K562 (cell line): Measurements from ENCODE around the gene FOXL3. TPM values are rescaled to one million over a fixed set of nuclear protein-coding genes. Genes with fewer than 3 reads are reported as not detected.

Experiments used
- ATAC-seq: fragments of 200-7000 bp; cut with Tn5 transposase; 3 replicates; pipeline ENCODE4 v1.9.1; 2020; ENCODE audit warnings: moderate library complexity
- BruUV-seq: library from RNA; stranded (reverse); fragments of 400-500 nt; replicated peaks from 2 replicates; lab custom pipeline; 2021; lab: Mats Ljungman, UMichigan
- CTCF ChIA-PET: fragments of 300-600 bp; formaldehyde crosslinking; extraction: SDS; loops from one replicate; lab custom pipeline; 2021; ENCODE audit warnings: low intra/inter-chr PET ratio; lab: Yijun Ruan, JAX
- POLR2A ChIA-PET: fragments of 300-600, 350-650 bp; sonication (Branson Sonifier 250); formaldehyde crosslinking; extraction: SDS; loops from one replicate; lab custom pipeline; 2021; ENCODE audit warnings: antibody characterized with exemption, inconsistent platforms; lab: Yijun Ruan, JAX
- DNase-seq, 4 experiments: peaks; one replicate each; pipeline versions ENCODE4 v3.0.0 to v3.0.0-alpha.2; 2011 to 2018; ENCODE audit warnings: low spot score in 3 of 4, mixed read lengths in 3 of 4; ENCODE audit errors: extremely low read depth in 1 of 4
- FAIRE-seq: peaks from 2 replicates; lab custom pipeline; 2011; peaks lifted over from hg19 to GRCh38; lab: Jason Lieb, UNC
- H2AFZ ChIP-seq: 2 replicates; pipeline ENCODE4 v1.6.0; 2011; ENCODE audit warnings: low read depth, low read length, control low read depth, inconsistent platforms
- H3K27ac ChIP-seq: fragments of 200-600 bp; 3 replicates; pipeline ENCODE4 v1.8.0; 2011; ENCODE audit warnings: low read depth, mild to moderate bottlenecking, control low read depth, inconsistent platforms, low read length, moderate library complexity, mixed read lengths; ENCODE audit errors: extremely low read depth
- H3K27me3 ChIP-seq, 2 experiments: fragments of 300-600 bp in 1 of 2; 2 replicates in 1 of 2; 3 replicates in 1 of 2; pipeline versions ENCODE4 v1.6.0 to v1.8.0; 2011; ENCODE audit warnings: inconsistent platforms in 2 of 2, low read length in 2 of 2, mild to moderate bottlenecking in 1 of 2, mixed read lengths in 1 of 2, moderate library complexity in 1 of 2; ENCODE audit not compliant: control insufficient read depth in 2 of 2, insufficient read depth in 2 of 2
- H3K36me3 ChIP-seq: fragments of 300-600 bp; 3 replicates; pipeline ENCODE4 v1.8.0; 2011; ENCODE audit warnings: mild to moderate bottlenecking, low read length, inconsistent platforms; ENCODE audit not compliant: control insufficient read depth, insufficient read depth
- H3K4me1 ChIP-seq, 2 experiments: fragments of 200-600 bp in 1 of 2; replicated peaks in 1 of 2; 2 replicates in 1 of 2; 3 replicates in 1 of 2; pipeline versions ENCODE4 v1.5.1 to v1.8.0; 2011; ENCODE audit warnings: inconsistent platforms in 2 of 2, low read length in 2 of 2, mild to moderate bottlenecking in 1 of 2, mixed read lengths in 1 of 2, moderate library complexity in 1 of 2; ENCODE audit not compliant: control insufficient read depth in 2 of 2, insufficient read depth in 2 of 2
- H3K4me2 ChIP-seq: 2 replicates; pipeline ENCODE4 v1.6.1; 2011; ENCODE audit warnings: low read length, control low read depth, inconsistent platforms, mixed read lengths; ENCODE audit not compliant: insufficient read depth
- H3K4me3 ChIP-seq: fragments of 200-600 bp; sonication (generic), shearing (Covaris generic); 2 replicates; pipeline ENCODE4 v1.5.1; 2016; ENCODE audit warnings: control low read depth, inconsistent platforms
- H3K79me2 ChIP-seq: fragments of 200-600 bp; 3 replicates; pipeline ENCODE4 v1.8.0; 2011; ENCODE audit warnings: low read length, inconsistent platforms; ENCODE audit not compliant: control insufficient read depth, insufficient read depth
- H3K9ac ChIP-seq, 2 experiments: 2 replicates each; pipeline versions ENCODE4 v1.6.0 to v1.6.1; 2011; ENCODE audit warnings: low read depth in 2 of 2, low read length in 2 of 2, control low read depth in 1 of 2, inconsistent platforms in 1 of 2, mild to moderate bottlenecking in 1 of 2, mixed read lengths in 1 of 2; ENCODE audit not compliant: insufficient read depth in 1 of 2
- H3K9me1 ChIP-seq: one replicate; pipeline ENCODE4 v1.6.0; 2011; ENCODE audit warnings: inconsistent platforms, mild to moderate bottlenecking, low read length, moderate library complexity; ENCODE audit not compliant: control insufficient read depth, insufficient read depth
- H3K9me3 ChIP-seq: replicated peaks from 2 replicates; pipeline ENCODE4 v1.5.1; 2011; ENCODE audit warnings: low read depth, low read length, inconsistent platforms; ENCODE audit not compliant: control insufficient read depth, insufficient read depth
- H4K20me1 ChIP-seq: replicated peaks from 2 replicates; pipeline ENCODE4 v1.6.1; 2011; ENCODE audit warnings: low read length, inconsistent platforms, mixed read lengths; ENCODE audit not compliant: control insufficient read depth, insufficient read depth
- BRCA1 ChIP-seq, 2 experiments: fragments of 450-650 bp in 1 of 2; sonication (generic) in 1 of 2; formaldehyde crosslinking in 1 of 2; IDR thresholded peaks; 2 replicates each; pipeline versions ENCODE4 v1.5.0 to v1.6.1; 2017 to 2020; ENCODE audit warnings: mild to moderate bottlenecking in 1 of 2, missing genetic modification reagents in 1 of 2
- MCM3 ChIP-seq: fragments of 450-650 bp; IDR thresholded peaks from 2 replicates; pipeline ENCODE4 v1.6.1; 2016
- NEUROD1 ChIP-seq: fragments of 150-350 bp; IDR thresholded peaks from 2 replicates; pipeline ENCODE4 v1.6.1; 2014; ENCODE audit warnings: borderline replicate concordance, low read length, low read depth; ENCODE audit not compliant: partially characterized antibody
- OTX1 ChIP-seq: fragments of 450-650 bp; formaldehyde crosslinking; IDR thresholded peaks from 2 replicates; pipeline ENCODE4 v1.4.0; 2022; ENCODE audit warnings: mild to moderate bottlenecking
- POLR2H ChIP-seq: IDR thresholded peaks from 2 replicates; pipeline ENCODE4 v1.6.1; 2016; ENCODE audit warnings: missing genetic modification characterization, low read depth, mild to moderate bottlenecking, control low read depth, missing compliant biosample characterization, moderate library complexity
- PURB ChIP-seq: sonication (generic); formaldehyde crosslinking; IDR thresholded peaks from 2 replicates; pipeline ENCODE4 v1.9.0; 2021; ENCODE audit warnings: low read depth, mild to moderate bottlenecking, missing genetic modification reagents
- RB1 ChIP-seq: fragments of 450-650 bp; IDR thresholded peaks from 2 replicates; pipeline ENCODE4 v1.6.1; 2017; ENCODE audit warnings: low read depth, mild to moderate bottlenecking
- SMARCE1 ChIP-seq: fragments of 450-650 bp; IDR thresholded peaks from 2 replicates; pipeline ENCODE4 v1.7.1; 2016; ENCODE audit warnings: mild to moderate bottlenecking
- SMC3 ChIP-seq: conservative IDR thresholded peaks from 2 replicates; pipeline ENCODE4 v1.6.1; 2011; ENCODE audit warnings: low read depth, low read length, improper control_type of control experiment; ENCODE audit not compliant: insufficient read depth
- STAG1 ChIP-seq: sonication (generic); formaldehyde crosslinking; IDR thresholded peaks from 2 replicates; pipeline ENCODE4 v1.5.0; 2020; ENCODE audit warnings: missing genetic modification reagents, borderline replicate concordance
- TARDBP ChIP-seq: fragments of 450-650 bp; IDR thresholded peaks from 2 replicates; pipeline ENCODE4 v1.6.1; 2016
- U2AF1 ChIP-seq: fragments of 200-400 bp; formaldehyde crosslinking; optimal IDR thresholded peaks from 2 replicates; pipeline ENCODE3; 2017; ENCODE audit warnings: mild to moderate bottlenecking, low read depth, low read length, moderate library complexity
- USF2 ChIP-seq: sonication (generic); formaldehyde crosslinking; IDR thresholded peaks from 2 replicates; pipeline ENCODE4 v1.5.0; 2020; ENCODE audit warnings: missing genetic modification reagents
- XRCC5 ChIP-seq: fragments of 200-400 bp; formaldehyde crosslinking; IDR thresholded peaks from 2 replicates; pipeline ENCODE4 v1.6.1; 2017; ENCODE audit warnings: low read depth, mild to moderate bottlenecking, low read length
- ZBTB17 ChIP-seq: fragments of 450-650 bp; formaldehyde crosslinking; IDR thresholded peaks from 2 replicates; pipeline ENCODE4 v1.4.0; 2020; ENCODE audit warnings: mild to moderate bottlenecking
- ZNF124 ChIP-seq: sonication (generic); formaldehyde crosslinking; IDR thresholded peaks from 2 replicates; pipeline ENCODE4 v1.8.1; 2022; ENCODE audit warnings: missing genetic modification reagents
- ZNF507 ChIP-seq: conservative IDR thresholded peaks from 2 replicates; pipeline ENCODE4 v1.6.1; 2017; ENCODE audit warnings: missing genetic modification characterization, missing compliant biosample characterization
- ZNF79 ChIP-seq: fragments of 250-450 bp; sonication (Bioruptor Pico); IDR thresholded peaks from 2 replicates; pipeline ENCODE4 v1.4.0; 2020; ENCODE audit warnings: low read depth, mild to moderate bottlenecking, moderate library complexity
- WGBS: fragments of 100-300 bp; shearing (Covaris generic); methylation state at CpG from one replicate; pipeline ENCODE4 v1.1.6; 2016; ENCODE audit warnings: low coverage, mixed read lengths; ENCODE audit not compliant: insufficient coverage; ENCODE audit errors: missing lambda C conversion rate; 5-methylcytosine and 5-hydroxymethylcytosine counted together
- in situ Hi-C: fragments of 300-500 bp; cut with MboI; formaldehyde crosslinking; loops from 4 replicates; pipeline ENCODE4 v1.15.0; 2018; ENCODE audit warnings: inconsistent platforms, mixed read lengths
- intact Hi-C: fragments of 100-400 bp; cut with micrococcal nuclease; formaldehyde crosslinking; loops from 2 replicates; pipeline ENCODE4 v1.14.2; 2022
- polyA plus RNA-seq, 8 experiments: library from polyadenylated mRNA; depleted of rRNA in 4 of 8; stranded (reverse) in 5 of 8; unstranded in 3 of 8; fragments of >200 nt; fragmentation: Nextera tagmentation in 2 of 8; fragmentation: Illumina TruSeq in 1 of 8; extraction: Ambion mirVana in 2 of 8; extraction: Trizol in 1 of 8; gene quantifications; 2 replicates each; pipeline versions ENCODE4 v1.2.1 to v1.2.3, GENCODE V29; 2011 to 2014; ENCODE audit warnings: inconsistent platforms in 1 of 8, missing spikeins in 1 of 8
- total RNA-seq, 7 experiments: library from RNA; depleted of rRNA in 6 of 7; stranded (reverse); fragments of >200 nt in 6 of 7; fragmentation: Illumina TruSeq in 2 of 7; extraction: Trizol in 2 of 7; gene quantifications; 2 replicates each; pipeline versions ENCODE4 v1.2.1 to v1.2.3, GENCODE V29; 2011 to 2021; ENCODE audit warnings: low replicate concordance in 1 of 7

Gene FOXL3
- total and polyA plus RNA-seq, 9 of the 15 experiments (the other 6 are each of a cell fraction or from before 2014, with no cell fraction given), result not detected

- H4K20me1 ChIP-seq, result peaks cover 29% of the 10 kb centered on the region
- no peaks in the 10 kb centered on the region for H3K9me1 ChIP-seq
- TF ChIP-seq ZNF507 (no peak), TARDBP (no peak), SMC3 (no peak), BRCA1 (IDR thresholded peaks at IDR 0.05) (no peak), BRCA1 (CRISPR knock-in tag; IDR thresholded peaks at IDR 0.05) (no peak), SMARCE1 (no peak), ZNF79 (CRISPR knock-in tag) (no peak), OTX1 (CRISPR knock-in tag) (no peak), STAG1 (CRISPR knock-in tag) (no peak), XRCC5 (no peak), RB1 (no peak), NEUROD1 (no peak), POLR2H (tag) (no peak), ZBTB17 (CRISPR knock-in tag) (no peak), ZNF124 (no peak), U2AF1 (no peak), MCM3 (no peak), PURB (CRISPR knock-in tag) (no peak), USF2 (no peak)
- intact Hi-C loops, result no loop called here
- FAIRE-seq (no peak), ATAC-seq (no peak), DNase-seq (no peak)
- no peaks in the 10 kb centered on the region for H3K36me3 ChIP-seq
- no peak overlapping the region for H3K9ac ChIP-seq
- ChIA-PET CTCF (no interaction called here), POLR2A (no interaction called here)
- no peak overlapping the region for H3K27ac ChIP-seq
- in situ Hi-C loops, result no loop called here
- WGBS, result under 1% methylated on average over 15 of the region's 15 CpGs
- no peak overlapping the region for H2AFZ ChIP-seq
- no peaks in the 10 kb centered on the region for H3K9me3 ChIP-seq
- H3K27me3 ChIP-seq, result peaks cover 64 to 100% of the 10 kb centered on the region in 2 experiments
- peaks cover 0 to 33% of the 10 kb centered on the region in 2 experiments; a peak in 2 of 5 replicates for H3K4me1 ChIP-seq
- no peak overlapping the region for H3K4me2 ChIP-seq
- no TSS peak for BruUV-seq
- no peak overlapping the region for H3K4me3 ChIP-seq
- H3K79me2 ChIP-seq, result no peaks in the 10 kb centered on the region
These were observed 39.4 kb upstream of the FOXL3 start for GRCh38 chr7:250523-250922.
